GM23338 (cell line): ENCODE data around the gene AP1B1.

Experiments
- CREB1 ChIP-seq: fragments of 250-450 bp; sonication (Bioruptor Pico); IDR thresholded peaks from 2 replicates; pipeline ENCODE4 v1.5.0; 2020; ENCODE audit warnings: low read depth, mild to moderate bottlenecking, moderate library complexity
- EZH2 ChIP-seq: fragments of 200-600 bp; sonication (generic); IDR thresholded peaks from one replicate; pipeline ENCODE4 v1.8.0; 2017; ENCODE audit warnings: antibody characterized with exemption, mild to moderate bottlenecking, low read depth; ENCODE audit not compliant: unreplicated experiment
- REST ChIP-seq: IDR thresholded peaks from one replicate; pipeline ENCODE4 v1.6.1; 2018; ENCODE audit warnings: antibody characterized with exemption; ENCODE audit not compliant: unreplicated experiment
- TF ChIP-seq, protein P1 (sequence below), 2 experiments: fragments of 200-600 bp in 1 of 2; sonication (generic) in 1 of 2; conservative IDR thresholded peaks; 2 replicates each; pipeline versions ENCODE4 v1.5.1 to v1.6.1; 2016 to 2017; ENCODE audit warnings: antibody characterized with exemption in 2 of 2, low read depth in 2 of 2, mild to moderate bottlenecking in 2 of 2, moderate library complexity in 1 of 2

- TF ChIP-seq, protein P1, sequence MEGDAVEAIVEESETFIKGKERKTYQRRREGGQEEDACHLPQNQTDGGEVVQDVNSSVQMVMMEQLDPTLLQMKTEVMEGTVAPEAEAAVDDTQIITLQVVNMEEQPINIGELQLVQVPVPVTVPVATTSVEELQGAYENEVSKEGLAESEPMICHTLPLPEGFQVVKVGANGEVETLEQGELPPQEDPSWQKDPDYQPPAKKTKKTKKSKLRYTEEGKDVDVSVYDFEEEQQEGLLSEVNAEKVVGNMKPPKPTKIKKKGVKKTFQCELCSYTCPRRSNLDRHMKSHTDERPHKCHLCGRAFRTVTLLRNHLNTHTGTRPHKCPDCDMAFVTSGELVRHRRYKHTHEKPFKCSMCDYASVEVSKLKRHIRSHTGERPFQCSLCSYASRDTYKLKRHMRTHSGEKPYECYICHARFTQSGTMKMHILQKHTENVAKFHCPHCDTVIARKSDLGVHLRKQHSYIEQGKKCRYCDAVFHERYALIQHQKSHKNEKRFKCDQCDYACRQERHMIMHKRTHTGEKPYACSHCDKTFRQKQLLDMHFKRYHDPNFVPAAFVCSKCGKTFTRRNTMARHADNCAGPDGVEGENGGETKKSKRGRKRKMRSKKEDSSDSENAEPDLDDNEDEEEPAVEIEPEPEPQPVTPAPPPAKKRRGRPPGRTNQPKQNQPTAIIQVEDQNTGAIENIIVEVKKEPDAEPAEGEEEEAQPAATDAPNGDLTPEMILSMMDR (conservative IDR thresholded peaks at IDR 0.05; ENCODE audit: low read depth in 2 of 2), result no peak
- TF ChIP-seq EZH2, result no peak
- no peak for TF ChIP-seq REST
- no peak for TF ChIP-seq CREB1
These were observed 64.7 kb downstream of the AP1B1 start for GRCh38 chr22:29323641-29324040.
